NCI-H226 (cell line): Measurements from ENCODE around the gene BAIAP2L1.
"Not testable (repeated sequence)": the region's sequence is repeated elsewhere in the genome, so short reads cannot be mapped to it uniquely, and the experiment has no call there.

Experiments
- DNase-seq: peaks from one replicate; pipeline ENCODE4 v3.0.0-alpha.2; 2015

BAIAP2L1 gene

DNA sequence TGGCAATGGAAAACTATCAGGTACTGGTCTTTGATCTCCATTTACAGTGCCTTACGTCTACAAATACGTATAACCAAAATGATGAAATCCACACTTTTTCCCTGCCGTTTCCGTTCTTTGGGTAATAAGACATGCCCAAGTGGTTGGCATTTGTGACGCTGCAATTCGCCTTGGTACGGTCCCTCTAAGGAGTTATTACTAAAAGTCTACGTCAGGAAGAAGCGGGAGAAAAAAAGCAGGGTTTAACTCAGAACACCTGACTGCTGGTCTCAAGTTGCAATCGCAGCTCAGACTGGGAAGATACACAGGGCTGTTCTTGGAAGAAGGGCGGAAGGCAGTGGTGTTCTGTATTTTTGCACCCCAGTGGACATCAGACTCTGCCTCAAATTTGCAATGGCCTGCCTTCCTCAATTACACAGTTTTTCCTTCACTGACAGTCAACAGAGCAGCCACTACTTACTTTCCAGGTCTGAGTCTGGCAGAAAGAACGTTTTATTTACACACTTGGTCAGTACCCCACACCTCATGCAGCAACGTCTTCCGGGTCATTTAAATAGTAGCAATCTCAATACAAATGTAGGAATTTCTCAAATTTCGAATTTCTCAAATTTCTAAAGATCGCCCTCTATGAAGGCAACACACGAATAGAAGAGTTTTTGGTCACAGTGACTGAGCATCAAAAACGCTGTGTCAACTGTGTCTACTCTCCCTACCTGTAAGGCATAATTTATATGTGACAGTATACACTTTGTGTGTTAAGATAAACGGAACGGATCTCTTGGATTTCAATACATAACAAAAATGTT is 2.1 kb downstream of the BAIAP2L1 start:
- DNase-seq: no peak

DNA sequence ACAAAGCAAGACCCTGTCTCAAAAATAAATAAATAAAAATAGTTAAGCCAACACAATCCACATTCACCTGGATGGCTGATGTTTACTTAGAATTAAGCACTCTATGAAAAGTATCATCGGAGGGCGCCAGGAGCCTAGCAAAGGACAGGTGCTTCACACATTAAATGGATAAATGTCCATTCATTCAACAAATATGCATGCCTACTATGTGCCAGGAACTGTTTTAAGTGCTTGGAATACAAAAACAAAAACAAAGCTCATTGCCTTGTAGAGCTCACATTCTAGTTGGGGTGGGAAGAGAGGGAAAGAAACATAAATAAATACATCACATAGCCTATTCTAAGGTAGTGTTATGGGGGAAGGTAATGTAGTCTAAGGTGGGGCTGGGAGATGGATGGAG is 4.1 kb downstream of the BAIAP2L1 start:
- DNase-seq: no peak

DNA sequence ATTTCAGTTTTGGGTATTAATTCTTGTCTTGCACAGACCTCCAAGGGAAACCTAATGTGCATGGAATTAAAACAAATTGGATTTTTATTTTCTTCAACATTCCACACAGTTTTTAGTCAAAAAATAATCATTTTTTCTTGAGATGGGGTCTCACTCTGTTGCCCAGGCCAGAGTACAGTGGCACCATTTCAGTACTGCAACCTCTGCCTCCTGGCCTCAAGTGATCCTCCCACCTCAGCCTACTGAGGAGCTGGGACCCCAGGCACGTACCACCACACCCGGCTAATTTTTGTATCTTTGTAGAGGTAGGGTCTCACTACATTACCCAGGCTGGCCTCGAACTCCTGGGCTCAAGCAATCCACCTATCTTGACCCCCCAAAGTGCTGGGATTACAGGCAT is 4.9 kb downstream of the BAIAP2L1 start:
- DNase-seq: no peak

DNA sequence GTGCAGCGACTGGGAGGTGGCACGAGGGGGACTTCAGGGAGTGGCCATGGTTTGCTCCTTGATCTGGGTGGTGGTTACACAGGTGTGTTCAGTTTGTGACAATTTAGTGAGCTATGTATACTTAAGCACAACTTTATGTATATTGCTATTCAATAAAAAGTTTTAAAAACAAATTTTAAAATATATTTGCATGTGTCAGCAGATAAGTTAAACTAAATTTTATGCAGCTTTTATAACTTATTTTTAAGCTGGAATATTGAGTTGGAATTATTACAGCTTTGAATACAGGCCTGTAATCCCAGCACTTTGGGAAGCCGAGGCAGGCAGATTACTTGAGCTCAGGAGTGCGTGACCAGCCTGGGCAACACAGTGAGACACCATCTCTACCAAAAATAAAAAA is 5.4 kb downstream of the BAIAP2L1 start:
- DNase-seq: no peak

DNA sequence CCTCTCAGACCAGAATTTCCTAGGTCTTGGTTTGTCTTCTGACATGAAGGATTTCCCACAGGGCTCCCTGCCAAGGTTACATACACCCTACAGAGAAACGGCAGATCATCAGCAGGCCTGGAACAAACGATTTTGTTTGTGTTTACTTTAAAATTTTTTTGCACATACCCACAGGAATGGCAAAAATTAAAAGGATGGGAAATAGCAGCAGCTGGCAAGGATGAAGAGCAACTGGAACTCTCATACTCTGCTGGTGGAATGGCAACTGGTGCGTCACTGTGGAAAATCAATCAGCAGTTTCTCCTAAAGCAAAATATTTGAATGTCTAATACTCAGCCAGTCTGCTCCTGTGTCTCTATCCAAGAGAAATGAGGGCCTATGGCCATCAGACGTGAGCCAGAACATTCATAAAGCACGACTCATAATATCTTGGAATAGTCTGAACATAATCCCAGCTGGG is 6.5 kb downstream of the BAIAP2L1 start:
- DNase-seq: peak; percentile 73

DNA sequence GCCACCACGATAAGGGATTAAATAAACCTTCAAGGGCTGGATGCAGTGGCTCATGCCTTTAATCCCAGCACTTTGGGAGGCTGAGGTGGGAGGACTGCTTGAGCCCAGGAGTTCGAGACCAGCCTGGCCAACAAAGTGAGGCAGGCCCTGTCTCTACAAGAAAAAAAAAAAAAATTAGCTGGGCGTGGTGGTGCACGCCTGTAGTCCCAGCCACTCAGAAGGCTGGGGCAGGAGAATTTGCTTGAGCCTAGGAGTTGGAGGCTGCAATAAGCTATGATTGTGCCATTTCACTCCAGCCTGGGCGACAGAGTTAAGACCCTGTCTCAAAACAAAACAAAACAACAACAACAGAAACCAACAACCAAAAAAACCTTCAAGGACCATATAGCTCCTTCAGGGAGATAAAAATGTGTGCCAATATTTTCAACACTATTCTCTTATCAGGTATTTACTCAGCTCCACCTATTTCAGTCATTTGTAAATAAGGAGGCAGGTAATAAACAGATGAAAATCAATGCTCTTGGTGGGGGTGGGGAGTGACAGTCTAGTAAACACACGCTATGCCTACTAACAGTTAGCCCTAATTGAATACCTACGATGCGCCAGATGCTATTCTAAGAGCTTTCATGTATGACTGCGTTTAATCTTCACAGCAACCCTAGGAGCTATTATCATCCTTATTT is 13.2 kb downstream of the BAIAP2L1 start:
- DNase-seq: no peak

DNA sequence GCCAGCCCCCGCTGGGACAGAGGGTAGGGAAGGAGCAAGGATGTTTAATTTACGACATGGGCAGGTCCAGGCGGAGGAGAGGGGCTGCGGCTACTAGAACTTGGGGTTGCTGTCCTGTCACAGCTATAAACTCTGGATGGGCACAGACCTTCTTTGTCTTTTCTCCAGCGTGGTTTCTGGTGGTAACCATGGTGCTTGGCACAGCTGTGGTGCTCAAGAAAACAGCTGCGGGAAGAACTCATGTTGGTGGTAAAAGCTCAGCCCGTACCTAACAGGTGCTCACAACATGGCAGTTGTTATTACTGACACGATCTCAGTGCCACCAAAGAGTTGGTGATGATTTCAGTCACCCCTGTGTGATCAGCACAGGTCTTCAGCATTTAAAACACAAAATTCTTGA is 13.8 kb downstream of the BAIAP2L1 start:
- DNase-seq: no peak

DNA sequence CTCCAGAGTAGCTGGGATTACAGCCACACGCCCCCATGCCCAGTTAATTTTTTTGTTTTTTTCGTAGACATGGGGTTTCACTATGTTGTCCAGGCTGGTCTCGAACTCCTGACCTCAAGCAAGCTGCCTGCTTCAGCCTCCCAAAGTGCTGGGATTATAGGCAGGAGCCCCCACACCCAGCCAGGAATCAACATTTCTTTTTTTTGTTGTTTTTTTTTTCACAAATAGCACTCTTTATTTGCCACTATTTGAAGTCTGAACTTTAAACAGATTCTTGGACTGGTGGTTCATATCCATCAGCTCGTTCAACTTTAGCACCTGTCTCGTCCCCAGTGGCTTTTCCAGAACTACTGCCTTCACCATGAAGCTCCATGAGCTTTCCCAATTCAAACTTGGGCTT is 15.4 kb downstream of the BAIAP2L1 start:
- DNase-seq: not testable (repeated sequence)

DNA sequence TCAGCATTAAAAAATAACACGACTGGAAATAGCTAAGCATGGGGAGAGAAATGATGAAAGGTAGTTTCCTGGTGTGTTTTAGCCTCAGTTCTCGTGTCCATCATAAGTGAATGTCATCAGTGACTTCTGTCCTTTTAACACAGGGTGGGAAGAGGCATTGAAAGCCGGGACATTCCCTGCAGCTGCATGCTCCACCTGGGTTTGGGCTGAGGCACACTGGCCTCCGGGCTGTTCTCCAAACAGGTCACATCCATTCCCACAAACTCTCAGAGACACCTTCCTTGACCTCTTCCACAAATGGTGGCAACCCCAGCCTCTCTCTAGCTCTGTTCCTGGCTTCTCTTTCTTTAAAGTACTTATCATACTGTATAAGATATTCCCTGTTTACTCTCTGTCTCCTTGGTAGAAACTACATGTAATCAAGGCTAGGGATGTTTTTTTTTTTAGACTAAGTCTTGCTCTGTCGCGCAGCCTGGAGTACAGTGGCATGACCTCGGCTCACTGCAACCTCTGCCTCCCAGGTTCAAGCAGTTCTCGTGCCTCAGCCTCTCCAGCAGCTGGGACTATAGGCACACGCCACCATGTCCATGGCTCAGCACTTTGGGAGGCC is 22.6 kb downstream of the BAIAP2L1 start:
- no peak for DNase-seq

DNA sequence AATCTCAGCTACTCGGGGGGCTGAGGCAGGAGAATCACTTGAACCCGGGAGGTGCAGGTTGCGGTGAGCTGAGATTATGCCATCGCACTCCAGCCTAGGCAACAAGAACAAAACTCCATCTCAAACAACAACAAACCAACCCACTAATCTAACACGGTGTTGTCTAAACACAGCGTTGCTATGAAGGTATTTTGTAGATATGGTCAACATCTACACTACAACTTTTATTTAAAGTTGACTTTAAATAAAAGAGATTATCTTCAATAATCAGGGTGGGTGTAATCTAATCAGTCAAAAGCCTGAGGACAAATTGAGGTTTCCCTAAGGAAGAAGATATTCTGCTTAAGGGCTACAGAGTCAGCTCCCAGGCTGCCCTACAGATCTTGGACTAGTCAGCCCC is 24.2 kb downstream of the BAIAP2L1 start:
- DNase-seq: no peak

DNA sequence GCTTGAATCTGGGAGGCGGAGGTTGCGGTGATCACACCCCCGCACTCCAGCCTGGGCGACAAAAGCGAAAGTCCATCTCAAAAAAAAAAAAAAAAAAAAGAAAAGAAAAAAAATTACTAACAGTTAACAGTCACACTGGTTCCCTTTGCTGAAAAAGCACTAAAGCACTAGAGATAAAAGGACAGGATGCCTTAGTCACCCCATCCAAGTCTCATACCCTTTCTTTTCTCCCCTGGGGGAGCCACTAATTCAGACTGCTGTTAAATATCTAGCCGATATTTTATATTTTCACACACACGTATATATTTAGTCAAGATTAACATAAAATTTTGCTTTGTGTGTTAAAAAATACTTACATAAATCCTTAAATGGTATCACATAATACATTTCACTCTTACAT is 25.2 kb downstream of the BAIAP2L1 start:
- DNase-seq: no peak

DNA sequence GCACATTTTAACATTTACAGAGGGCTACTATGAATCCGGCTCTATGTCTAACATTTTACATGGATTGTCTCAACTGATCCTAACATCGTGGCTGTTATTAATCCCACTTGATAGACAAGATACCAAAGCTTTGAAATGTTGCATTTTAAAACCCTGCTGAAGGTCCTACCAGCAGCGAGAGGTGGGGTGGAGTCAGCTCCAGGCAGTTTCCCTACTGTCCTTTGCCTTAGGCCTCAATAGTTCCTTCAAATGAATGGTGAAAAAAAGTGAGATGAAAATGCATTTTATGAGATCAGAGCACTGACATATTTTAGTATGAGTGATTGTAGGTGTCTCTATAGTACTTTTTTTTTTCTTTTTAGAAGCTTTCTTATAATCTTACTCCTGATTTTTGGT is 26.6 kb downstream of the BAIAP2L1 start:
- no peak for DNase-seq

DNA sequence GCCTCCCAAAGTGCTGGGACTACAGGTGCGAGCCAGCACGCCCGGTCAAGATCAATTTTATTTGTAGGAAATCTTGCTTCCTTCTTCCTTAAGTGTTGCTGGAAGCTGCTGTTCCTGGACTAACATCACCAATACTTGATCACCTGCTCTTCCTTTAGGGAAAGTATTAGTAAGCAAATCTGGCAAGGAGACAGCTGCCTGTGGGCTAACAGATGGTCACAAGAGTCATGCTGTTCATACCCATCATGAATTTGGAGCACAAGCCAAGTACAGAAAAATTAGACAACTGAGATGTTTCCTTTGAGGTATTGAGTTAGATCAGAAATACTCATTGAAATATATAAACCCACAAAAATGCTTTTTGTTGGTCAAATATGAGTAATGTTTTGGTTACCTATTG is 27.9 kb downstream of the BAIAP2L1 start:
- DNase-seq: peak; percentile 44

DNA sequence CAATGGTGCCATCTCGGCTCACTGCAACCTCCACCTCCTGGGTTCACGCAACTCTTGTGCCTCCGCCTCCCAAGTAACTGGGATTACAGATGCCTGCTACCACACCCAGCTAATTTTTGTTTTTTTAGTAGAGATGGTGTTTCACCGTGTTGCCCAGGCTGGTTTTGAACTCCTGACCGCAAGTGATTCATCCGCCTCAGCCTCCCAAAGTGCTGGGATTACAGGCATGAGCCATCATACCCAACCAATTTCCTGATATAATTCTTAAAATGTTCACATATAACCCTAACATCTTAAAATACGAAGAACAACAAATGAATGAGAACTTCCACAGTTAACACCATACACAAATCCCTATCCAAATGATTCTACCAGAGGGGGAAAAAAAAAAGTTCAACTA is 31.2 kb downstream of the BAIAP2L1 start:
- DNase-seq: no peak

DNA sequence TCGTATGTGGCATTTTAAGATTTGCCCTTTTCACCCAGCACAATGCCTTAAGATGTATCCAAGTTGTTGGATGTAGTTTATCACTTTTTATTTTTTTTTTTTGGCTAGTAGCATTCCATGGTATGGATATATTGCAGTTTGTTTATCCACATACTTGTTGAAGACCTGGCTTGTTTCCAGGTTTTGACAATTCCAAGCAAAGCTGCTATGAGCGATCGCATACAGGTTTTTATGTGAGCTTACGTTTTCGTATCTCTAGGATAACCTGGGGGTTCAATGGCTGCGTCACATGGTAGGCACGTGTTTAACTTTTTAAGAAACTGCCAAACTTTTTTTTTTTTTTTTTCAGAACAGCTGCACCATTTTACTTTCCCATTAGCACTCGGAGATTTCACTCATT is 32.2 kb downstream of the BAIAP2L1 start:
- DNase-seq: no peak

DNA sequence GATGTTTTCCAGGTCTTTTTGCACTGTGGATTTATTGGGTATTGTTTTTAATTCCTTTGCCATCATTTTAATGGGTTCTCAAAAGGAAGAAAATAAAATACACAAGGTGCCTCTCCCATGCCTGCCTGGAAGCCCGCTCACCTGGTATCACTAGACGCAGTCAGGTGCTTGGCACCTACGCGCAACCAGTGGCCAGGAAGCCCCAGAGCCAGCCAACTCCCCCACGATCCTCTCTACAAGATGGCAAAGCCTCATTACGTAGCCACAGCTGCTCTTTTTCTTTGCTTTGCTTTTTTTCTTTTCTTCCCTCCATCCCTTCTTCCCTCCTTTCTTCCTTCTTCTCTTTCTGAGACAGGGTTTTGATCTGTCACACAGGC is 34.3 kb downstream of the BAIAP2L1 start:
- no peak for DNase-seq

DNA sequence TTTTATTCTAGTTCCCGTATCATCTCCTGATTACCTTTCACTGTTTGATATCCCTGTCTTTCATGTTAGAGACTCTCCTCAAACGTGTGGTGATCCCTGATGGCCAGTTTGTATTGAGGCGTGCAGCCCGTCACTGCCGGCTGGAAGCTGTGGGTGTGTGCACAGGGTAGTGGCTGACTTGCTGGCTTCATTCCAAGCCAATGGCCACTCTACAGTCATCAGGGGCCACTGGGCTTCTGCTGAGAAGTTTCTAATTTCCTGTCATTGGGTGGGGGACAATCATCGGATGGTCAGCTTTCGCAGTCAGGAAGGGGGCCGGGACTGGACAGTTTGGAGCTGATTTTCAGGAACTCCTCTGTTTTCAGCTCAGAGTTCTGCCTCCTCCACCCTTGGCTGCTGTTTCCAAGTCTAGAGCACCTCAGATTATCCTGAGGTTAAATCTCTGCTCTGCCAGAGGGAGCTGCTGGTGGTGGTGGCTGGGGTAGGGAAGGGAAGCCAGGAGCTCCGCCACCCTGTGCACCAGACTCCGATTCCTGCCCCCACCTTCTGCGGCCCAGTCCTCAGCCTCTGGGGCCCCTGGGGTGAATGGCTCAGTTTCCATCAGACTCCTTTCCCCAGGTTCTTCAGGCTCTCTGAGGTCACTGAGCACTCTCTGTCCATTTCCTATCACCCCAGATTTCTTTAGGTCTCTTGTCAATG is 34.9 kb downstream of the BAIAP2L1 start:
- DNase-seq: no peak

DNA sequence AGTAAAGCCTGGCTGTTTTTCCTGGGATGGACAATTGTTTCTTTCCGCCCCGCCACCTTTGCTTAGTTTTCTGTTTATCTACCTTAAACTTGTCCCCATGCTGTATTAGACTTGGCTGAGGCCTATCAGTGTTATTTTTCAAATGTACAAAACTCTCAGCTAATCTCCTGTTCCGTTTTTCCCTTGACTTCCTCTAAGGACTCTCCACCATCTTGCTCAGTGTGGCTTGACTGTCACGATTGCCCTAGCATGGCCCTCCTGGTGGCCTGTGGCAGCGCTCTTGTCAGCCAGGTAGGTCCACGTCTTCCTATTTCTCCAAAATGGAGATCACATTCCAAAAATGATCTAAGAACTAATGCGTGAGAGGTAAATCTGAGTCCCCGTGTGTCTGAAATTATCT is 36.7 kb downstream of the BAIAP2L1 start:
- DNase-seq: no peak

DNA sequence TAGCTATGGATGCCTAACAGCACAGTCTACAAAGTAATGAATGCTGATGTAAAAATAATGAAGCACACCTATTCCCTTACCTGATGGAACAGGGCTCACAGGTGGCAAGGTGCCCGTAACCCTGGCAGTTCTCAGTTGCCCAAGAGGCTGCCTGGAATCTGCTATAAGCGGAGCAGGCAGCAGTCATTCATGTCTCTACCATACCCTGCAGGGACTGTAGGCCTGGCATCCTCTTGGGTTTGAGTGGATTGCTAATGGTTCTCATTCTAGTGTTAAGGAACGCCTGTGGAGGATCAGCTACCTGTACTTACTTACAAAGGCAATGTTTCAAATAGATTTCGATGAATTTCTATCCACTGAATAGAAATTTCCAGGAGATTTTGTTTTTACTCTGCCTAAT is 38.4 kb downstream of the BAIAP2L1 start:
- DNase-seq: no peak

DNA sequence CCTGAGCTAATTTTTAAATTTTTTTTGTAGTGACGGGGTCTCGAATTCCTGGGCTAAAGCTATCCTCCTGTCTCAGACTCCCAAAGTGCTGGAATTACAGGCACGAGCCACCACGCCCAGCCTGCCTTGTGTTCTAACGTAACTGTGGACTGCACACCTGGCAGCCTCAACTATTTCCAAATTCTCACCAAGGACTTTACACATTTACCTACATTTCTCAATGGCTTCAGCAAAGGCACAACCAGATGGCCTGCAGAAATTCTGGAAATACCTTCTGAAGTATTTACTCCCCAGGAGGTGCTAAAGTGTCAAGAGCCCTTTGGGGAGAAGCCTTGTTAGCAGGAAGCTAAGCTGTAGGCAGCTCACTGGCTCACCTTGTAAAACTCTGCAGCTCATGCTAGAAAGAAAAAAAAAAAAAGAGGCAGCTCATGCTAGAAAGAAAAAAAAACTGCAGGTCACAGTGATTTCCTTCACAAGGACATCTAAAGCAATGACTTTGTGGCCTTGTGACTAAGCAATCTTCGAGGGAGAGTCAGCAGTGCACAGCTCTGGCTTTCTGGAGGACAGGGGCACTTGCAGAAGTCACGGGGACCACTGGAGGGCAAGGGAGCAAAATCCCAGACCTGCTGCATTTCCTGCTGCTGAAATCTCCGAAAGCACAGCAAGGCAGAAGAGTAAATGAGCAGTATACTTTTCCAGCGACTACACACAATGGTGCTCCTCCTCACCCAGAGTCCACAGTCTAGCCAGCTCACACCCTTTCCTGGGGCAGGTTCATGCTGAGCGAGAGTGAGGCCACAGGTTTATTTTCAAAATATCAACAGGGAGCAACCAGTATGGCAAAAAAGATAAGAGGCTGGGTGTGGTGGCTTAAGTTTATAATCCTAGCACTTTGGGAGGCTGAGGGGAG is 40.4 kb downstream of the BAIAP2L1 start:
- no peak for DNase-seq

DNA sequence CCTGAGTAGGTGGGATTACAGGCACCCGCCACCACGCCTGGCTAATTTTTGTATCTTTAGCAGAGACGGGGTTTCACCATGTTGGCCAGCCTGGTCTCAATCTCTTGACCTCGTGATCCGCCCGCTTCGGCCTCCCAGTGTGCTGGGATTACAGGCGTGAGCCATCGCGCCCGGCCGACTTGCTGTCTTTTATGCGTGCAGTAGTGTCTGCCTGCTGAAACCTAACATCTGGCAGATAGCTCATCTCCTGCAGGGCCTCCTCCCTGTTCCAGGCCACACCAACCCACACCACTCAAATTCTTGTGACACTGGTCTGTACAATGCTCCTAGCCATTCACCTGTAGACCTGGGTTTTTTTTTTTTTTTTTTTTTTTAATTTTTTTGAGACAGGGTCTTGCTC is 41.5 kb downstream of the BAIAP2L1 start:
- DNase-seq: no peak

DNA sequence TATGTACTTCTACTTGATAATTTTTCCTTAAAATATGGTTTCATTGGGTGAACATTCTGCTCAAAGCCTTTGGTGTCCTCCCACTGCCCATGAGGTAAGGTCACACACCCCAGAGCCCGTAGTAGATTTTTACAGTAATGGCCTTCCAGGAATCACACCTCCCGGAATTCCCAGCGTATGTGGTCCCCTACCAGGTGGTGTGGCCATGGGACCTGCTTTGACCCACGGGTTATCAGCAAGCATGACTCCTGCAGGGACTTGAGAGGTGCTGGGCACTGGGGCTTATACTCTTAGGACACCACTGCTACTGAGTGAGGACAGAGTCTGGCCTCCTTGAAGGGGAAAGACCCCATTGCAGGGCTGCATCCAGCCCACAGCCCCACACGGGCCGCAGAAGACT is 42.2 kb downstream of the BAIAP2L1 start:
- DNase-seq: no peak
